Ishikawa (cell line): ENCODE data around the gene DOK4.

Experiments used
- CEBPB ChIP-seq: IDR thresholded peaks from 2 replicates; pipeline ENCODE4 v1.6.1; 2012
- CREB1 ChIP-seq: IDR thresholded peaks from 2 replicates; pipeline ENCODE4 v1.6.1; 2012; ENCODE audit warnings: low read depth
- EGR1 ChIP-seq: IDR thresholded peaks from 2 replicates; pipeline ENCODE4 v1.6.1; 2012
- EP300 ChIP-seq: IDR thresholded peaks from 2 replicates; pipeline ENCODE4 v1.6.1; 2012; ENCODE audit warnings: borderline replicate concordance
- FOXM1 ChIP-seq: IDR thresholded peaks from 2 replicates; pipeline ENCODE4 v1.6.1; 2012; ENCODE audit warnings: low read depth, borderline replicate concordance
- MAX ChIP-seq: IDR thresholded peaks from 2 replicates; pipeline ENCODE4 v1.6.1; 2012
- NFIC ChIP-seq: IDR thresholded peaks from 2 replicates; pipeline ENCODE4 v1.6.1; 2012
- RAD21 ChIP-seq: IDR thresholded peaks from 2 replicates; pipeline ENCODE4 v1.6.1; 2012; ENCODE audit warnings: low read depth
- TAF1 ChIP-seq: IDR thresholded peaks from 2 replicates; pipeline ENCODE4 v1.6.1; 2012; ENCODE audit warnings: low read depth, mild to moderate bottlenecking
- TCF12 ChIP-seq: IDR thresholded peaks from 2 replicates; pipeline ENCODE4 v1.6.1; 2012; ENCODE audit warnings: low read depth
- TEAD4 ChIP-seq: IDR thresholded peaks from 2 replicates; pipeline ENCODE4 v1.6.1; 2012
- USF1 ChIP-seq: IDR thresholded peaks from 2 replicates; pipeline ENCODE4 v1.6.1; 2012
- YY1 ChIP-seq: IDR thresholded peaks from 2 replicates; pipeline ENCODE4 v1.6.1; 2012; ENCODE audit warnings: low read depth
- ZBTB7A ChIP-seq: IDR thresholded peaks from 2 replicates; pipeline ENCODE4 v1.6.1; 2012; ENCODE audit warnings: low read depth
- TF ChIP-seq, protein P1 (sequence below): IDR thresholded peaks from 2 replicates; pipeline ENCODE4 v1.6.1; 2012; ENCODE audit warnings: low read depth, mild to moderate bottlenecking

Gene DOK4

GRCh38 chr16:57517397-57518367 lies 31.4 kb upstream of the DOK4 start:
- no peak for TF ChIP-seq NFIC
- no peak for TF ChIP-seq RAD21

- no peak for TF ChIP-seq TEAD4
- no peak for TF ChIP-seq TCF12
- no peak for TF ChIP-seq FOXM1
- TF ChIP-seq MAX: no peak
- no peak for TF ChIP-seq NFIC
- TF ChIP-seq EP300: no peak
- no peak for TF ChIP-seq RAD21
- TF ChIP-seq, protein P1, sequence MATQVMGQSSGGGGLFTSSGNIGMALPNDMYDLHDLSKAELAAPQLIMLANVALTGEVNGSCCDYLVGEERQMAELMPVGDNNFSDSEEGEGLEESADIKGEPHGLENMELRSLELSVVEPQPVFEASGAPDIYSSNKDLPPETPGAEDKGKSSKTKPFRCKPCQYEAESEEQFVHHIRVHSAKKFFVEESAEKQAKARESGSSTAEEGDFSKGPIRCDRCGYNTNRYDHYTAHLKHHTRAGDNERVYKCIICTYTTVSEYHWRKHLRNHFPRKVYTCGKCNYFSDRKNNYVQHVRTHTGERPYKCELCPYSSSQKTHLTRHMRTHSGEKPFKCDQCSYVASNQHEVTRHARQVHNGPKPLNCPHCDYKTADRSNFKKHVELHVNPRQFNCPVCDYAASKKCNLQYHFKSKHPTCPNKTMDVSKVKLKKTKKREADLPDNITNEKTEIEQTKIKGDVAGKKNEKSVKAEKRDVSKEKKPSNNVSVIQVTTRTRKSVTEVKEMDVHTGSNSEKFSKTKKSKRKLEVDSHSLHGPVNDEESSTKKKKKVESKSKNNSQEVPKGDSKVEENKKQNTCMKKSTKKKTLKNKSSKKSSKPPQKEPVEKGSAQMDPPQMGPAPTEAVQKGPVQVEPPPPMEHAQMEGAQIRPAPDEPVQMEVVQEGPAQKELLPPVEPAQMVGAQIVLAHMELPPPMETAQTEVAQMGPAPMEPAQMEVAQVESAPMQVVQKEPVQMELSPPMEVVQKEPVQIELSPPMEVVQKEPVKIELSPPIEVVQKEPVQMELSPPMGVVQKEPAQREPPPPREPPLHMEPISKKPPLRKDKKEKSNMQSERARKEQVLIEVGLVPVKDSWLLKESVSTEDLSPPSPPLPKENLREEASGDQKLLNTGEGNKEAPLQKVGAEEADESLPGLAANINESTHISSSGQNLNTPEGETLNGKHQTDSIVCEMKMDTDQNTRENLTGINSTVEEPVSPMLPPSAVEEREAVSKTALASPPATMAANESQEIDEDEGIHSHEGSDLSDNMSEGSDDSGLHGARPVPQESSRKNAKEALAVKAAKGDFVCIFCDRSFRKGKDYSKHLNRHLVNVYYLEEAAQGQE: no peak
- no peak for TF ChIP-seq USF1
- no peak for TF ChIP-seq YY1
- no peak for TF ChIP-seq TAF1
Measured at GRCh38 chr16:57516773-57517172, 30.5 kb upstream of the DOK4 start.

- TF ChIP-seq YY1: no peak
- no peak for TF ChIP-seq TEAD4
- TF ChIP-seq MAX: no peak
- TF ChIP-seq, protein P1: no peak
- no peak for TF ChIP-seq USF1
- TF ChIP-seq EGR1: no peak
- TF ChIP-seq CEBPB: no peak
- TF ChIP-seq RAD21: no peak
Measured at GRCh38 chr16:57516176-57516725, 30.0 kb upstream of the DOK4 start.

DNA sequence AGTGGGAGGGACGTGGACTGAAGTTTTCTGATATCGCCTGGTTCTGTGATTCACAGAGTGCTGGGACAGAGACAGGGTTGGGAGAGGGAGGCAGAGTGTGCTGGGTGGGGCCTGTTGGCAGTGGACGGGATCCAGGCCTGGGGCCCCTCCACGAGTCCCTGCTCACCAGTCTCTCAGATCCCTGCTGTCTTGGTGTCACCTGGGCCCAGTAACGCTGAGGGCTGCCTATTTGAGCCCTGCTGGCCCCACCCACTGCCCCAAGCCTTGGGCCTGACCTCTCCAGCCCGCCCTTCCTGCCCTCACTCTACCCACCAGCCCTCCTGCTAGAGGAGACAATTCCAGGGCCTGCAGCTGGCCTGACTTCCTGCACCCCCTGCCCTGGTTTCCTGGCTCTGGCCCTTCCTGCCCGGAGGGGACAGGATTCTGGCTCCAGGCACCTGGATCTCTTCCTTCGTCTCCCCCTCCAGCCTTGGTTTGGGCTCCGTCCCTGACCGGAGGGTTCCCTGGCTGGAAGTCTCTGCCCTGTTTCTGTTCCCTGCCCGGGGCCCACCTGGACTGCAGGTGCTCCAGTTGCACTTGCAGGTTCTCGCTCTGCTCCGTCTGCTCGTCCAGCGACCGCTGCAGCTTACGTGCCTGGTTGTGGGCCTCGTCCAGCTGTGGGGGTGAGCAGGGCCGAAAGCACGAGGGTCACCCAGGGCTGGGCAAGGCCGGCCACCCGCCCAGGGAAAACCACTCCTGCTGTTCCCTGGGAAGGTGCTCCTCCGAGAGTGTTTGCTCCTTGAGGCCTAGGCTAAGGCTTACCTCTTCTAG lies 28.7 kb upstream of the DOK4 start:
- TF ChIP-seq YY1 (no peak), MAX (no peak), USF1 (no peak), EP300 (no peak), RAD21 (no peak), FOXM1 (no peak), CREB1 (no peak), TEAD4 (no peak), TAF1 (no peak), TCF12 (no peak), ZBTB7A (no peak)
- TF ChIP-seq, protein P1: no peak
